Thyroid gland (tissue), 4 donors: ENCODE measurements around the gene THBS3.

ENCODE experiments used
- POLR2A ChIP-seq, 2 donors: fragments of 450-650 bp; IDR thresholded peaks; one replicate each; pipeline ENCODE4 v1.6.1; 2017; ENCODE audit warnings: antibody characterized with exemption in 2 of 2, mild to moderate bottlenecking in 2 of 2, moderate library complexity in 1 of 2
- TF ChIP-seq, protein P1 (sequence below), 6 experiments: fragments of 200-600 bp in 3 of 6; fragments of 450-650 bp in 3 of 6; sonication (generic) in 3 of 6; IDR thresholded peaks; one replicate each; pipeline ENCODE4 v1.5.1; 2016 to 2019; ENCODE audit warnings: antibody characterized with exemption in 6 of 6, mild to moderate bottlenecking in 2 of 6, inconsistent platforms in 1 of 6, moderate library complexity in 1 of 6

DNA sequence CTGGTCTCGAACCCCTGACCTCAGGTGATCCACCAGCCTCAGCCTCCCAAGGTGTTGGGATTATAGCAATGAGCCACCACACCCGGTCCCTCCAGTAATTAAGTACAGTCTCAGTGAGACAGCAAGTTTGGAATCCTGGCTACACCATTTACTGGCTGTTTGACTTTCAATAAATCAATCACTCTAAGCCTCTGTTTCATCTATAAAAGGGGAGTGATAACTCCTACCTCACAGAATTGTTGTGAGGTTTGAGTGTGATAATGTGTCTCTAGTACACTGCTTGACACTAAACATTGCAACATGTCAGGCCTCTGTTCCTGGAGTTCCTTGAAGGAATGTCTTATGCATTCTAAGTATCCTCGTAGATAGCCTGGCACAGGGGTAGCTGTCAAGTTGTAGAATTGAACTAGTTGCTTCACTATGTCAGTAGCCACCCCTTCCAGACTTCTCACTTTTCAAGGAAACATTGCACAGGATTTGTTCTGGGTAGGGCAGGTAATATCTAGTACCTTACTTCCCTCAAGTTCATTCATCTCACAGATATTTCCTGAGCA is 35.2 kb upstream of the THBS3 start:
- TF ChIP-seq, protein P1, sequence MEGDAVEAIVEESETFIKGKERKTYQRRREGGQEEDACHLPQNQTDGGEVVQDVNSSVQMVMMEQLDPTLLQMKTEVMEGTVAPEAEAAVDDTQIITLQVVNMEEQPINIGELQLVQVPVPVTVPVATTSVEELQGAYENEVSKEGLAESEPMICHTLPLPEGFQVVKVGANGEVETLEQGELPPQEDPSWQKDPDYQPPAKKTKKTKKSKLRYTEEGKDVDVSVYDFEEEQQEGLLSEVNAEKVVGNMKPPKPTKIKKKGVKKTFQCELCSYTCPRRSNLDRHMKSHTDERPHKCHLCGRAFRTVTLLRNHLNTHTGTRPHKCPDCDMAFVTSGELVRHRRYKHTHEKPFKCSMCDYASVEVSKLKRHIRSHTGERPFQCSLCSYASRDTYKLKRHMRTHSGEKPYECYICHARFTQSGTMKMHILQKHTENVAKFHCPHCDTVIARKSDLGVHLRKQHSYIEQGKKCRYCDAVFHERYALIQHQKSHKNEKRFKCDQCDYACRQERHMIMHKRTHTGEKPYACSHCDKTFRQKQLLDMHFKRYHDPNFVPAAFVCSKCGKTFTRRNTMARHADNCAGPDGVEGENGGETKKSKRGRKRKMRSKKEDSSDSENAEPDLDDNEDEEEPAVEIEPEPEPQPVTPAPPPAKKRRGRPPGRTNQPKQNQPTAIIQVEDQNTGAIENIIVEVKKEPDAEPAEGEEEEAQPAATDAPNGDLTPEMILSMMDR (IDR thresholded peaks at IDR 0.05) = no peak
- no peak for TF ChIP-seq POLR2A (IDR thresholded peaks at IDR 0.05)
